GM12872 (cell line): ENCODE measurements around the gene IQCC.

Source experiments
- TF ChIP-seq, protein P1 (sequence below): IDR thresholded peaks from 3 replicates; pipeline ENCODE4 v1.5.1; 2011; ENCODE audit warnings: low read depth, mild to moderate bottlenecking, low read length, moderate library complexity; ENCODE audit not compliant: insufficient read depth

IQCC gene

DNA sequence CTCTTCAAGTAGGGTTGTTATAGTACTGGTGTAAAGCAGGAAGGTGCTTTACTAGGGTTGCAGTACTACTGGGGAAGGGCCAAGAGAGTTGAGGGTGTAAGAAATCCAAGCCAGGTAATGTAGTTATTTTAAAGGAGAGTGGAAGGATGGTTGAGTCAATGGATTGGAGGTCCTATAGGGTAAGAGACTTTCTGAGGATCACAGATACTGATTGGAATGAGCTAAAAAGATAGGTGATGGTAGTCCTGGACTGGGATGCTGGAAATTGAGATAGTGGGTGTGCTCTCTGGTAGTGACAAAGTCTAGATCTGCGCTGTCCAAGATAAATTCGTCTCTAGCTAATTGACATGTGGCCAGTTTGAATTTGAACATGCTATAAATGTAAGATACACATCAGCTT lies 19.0 kb upstream of the IQCC start:
- TF ChIP-seq, protein P1, sequence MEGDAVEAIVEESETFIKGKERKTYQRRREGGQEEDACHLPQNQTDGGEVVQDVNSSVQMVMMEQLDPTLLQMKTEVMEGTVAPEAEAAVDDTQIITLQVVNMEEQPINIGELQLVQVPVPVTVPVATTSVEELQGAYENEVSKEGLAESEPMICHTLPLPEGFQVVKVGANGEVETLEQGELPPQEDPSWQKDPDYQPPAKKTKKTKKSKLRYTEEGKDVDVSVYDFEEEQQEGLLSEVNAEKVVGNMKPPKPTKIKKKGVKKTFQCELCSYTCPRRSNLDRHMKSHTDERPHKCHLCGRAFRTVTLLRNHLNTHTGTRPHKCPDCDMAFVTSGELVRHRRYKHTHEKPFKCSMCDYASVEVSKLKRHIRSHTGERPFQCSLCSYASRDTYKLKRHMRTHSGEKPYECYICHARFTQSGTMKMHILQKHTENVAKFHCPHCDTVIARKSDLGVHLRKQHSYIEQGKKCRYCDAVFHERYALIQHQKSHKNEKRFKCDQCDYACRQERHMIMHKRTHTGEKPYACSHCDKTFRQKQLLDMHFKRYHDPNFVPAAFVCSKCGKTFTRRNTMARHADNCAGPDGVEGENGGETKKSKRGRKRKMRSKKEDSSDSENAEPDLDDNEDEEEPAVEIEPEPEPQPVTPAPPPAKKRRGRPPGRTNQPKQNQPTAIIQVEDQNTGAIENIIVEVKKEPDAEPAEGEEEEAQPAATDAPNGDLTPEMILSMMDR = no peak

DNA sequence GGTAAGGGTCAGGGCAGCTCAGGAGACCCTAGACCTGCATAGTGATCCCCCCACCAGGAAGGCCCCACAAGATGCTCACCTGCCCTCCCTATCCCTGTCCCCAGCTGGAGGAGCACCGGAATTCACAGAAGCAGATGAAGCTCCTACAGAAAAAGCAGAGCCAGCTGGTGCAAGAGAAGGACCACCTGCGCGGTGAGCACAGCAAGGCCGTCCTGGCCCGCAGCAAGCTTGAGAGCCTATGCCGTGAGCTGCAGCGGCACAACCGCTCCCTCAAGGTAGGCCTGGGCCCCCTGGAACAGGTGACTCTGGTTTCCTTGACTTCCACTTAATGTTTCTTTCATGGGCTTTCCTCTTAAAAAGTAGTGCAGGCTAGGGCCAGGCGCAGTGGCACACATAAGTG lies 17.6 kb upstream of the IQCC start:
- TF ChIP-seq, protein P1 = no peak

GRCh38 chr1:32192220-32192948 lies 13.1 kb upstream of the IQCC start:
- TF ChIP-seq, protein P1 = no peak

DNA sequence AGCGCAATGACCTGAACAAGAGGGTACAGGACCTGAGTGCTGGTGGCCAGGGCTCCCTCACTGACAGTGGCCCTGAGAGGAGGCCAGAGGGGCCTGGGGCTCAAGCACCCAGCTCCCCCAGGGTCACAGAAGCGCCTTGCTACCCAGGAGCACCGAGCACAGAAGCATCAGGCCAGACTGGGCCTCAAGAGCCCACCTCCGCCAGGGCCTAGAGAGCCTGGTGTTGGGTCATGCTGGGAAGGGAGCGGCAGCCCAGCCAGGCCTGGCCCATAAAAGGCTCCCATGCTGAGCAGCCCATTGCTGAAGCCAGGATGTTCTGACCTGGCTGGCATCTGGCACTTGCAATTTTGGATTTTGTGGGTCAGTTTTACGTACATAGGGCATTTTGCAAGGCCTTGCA lies 10.5 kb upstream of the IQCC start:
- TF ChIP-seq, protein P1 = no peak

DNA sequence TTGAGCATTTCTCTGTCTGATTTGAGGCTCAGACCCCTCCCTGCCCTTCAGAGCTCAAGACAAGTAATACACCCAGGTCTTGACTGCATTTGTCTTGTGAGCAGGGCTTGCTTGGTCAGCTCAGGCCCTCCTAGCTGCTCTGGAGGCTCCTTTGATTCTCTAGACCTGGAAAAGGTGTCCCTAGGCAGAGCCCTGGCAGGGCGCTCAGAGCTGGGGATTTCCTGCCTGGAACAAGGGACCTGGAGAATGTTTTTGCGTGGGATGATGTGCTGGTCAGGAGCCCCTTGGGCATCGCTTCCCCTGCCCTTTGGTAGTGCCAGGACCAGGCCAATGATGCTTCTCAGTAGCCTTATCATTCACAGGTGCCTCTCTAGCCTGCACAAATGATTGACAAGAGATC lies 9.9 kb upstream of the IQCC start:
- TF ChIP-seq, protein P1 = no peak

GRCh38 chr1:32195972-32196823 lies 9.3 kb upstream of the IQCC start:
- TF ChIP-seq, protein P1 = no peak

- TF ChIP-seq, protein P1 = no peak
Measured at GRCh38 chr1:32197074-32197473, 8.4 kb upstream of the IQCC start.
